NCI-H82 treated with DMSO at 0.1 percent for 48 hours (cell line): ENCODE measurements around the gene WNT3.

Source experiments
- DNase-seq: peaks from one replicate; lab custom pipeline; 2025; ENCODE audit not compliant: unreplicated experiment; lab: John Stamatoyannopoulos, UW

The WNT3 gene

GRCh38 chr17:46789610-46790009 lies 28.9 kb downstream of the WNT3 start:
- DNase-seq: no peak

DNA sequence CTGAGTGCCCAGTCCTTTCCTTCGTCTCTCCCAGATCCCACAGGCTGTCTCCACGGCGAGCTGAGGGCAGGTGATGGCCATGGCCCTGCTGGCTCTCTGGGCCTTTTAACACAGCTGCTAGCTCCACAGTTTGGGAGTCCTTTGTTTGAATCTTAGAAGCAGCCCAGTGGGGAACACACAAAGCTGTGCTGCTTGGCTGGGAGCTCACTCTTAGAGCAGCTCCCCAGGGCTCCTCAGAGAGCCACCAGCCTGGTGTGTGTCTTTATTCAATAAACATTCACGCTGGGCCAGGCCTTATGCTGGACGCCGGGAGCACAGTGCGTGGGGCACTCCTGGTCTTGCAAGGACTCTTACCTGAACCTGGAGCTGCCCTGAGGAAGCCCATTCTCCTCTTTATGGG lies 29.7 kb downstream of the WNT3 start:
- no peak for DNase-seq

GRCh38 chr17:46788300-46788699 lies 30.2 kb downstream of the WNT3 start:
- no peak for DNase-seq

- no peak for DNase-seq
Measured at GRCh38 chr17:46787478-46787877, 31.0 kb downstream of the WNT3 start.

- DNase-seq: no peak
Measured at GRCh38 chr17:46785696-46786095, 32.8 kb downstream of the WNT3 start.

DNA sequence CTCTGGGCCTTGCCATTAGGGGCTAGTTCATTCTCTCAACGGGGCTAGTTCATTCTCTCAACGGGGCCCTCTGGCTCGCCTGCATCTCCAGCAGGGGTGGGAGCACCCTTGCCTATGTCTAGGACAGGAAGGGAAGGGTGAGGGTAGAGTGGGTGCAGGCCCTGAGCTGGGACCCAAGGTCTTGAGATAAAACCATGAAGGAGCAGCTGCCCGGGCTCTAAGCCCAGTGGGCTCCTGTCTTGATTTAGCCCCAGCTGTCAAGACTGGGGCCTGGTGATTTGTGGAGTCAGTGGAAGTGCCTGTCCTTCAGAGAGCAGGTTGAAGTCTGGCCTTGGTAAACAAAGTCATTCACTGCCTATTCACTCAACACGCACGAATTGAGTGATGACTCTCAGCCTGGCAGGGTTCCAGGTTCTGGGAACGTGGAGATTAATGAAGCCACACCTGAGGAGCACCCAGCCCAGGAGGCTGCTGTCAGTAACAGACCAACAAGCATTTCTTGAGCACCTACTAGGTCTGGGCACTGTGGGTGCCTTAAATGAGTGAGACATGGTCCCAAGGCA lies 35.4 kb downstream of the WNT3 start:
- DNase-seq: no peak

DNA sequence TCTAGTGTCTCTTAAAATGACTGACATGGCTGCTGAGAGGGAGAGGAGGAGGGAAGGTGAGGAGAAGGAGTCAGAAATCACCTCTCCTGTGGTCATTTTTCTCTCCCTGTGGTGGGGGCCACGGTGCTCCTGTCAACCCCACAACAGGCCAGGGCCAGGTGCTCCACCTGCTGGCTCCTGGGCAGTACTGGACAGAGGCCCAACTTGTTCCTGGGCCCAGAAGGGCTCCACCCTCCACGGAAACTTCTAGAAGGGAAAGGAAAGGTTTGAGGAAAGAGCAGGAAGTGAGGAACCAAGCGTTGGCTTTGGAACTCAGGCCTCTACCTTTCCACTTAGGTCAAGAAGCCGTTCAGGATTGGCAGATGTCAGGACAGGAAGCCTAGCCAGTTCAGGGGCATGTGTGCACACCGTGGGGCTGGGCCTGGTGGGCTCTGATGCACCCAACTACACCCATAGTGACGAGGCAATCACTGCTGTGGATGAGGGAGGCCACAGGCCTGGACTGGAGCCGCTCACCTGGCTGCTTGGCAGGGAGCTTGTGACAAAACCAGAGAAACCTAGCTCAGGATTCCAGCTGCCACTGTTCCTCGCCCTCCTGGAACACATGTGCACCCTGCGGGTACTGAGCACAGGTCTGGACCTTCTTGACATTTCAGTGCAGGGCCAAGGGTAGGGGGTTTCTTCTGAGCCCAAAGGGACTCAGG lies 36.1 kb downstream of the WNT3 start:
- DNase-seq: no peak

GRCh38 chr17:46780003-46780373 lies 38.5 kb downstream of the WNT3 start:
- DNase-seq: no peak

DNA sequence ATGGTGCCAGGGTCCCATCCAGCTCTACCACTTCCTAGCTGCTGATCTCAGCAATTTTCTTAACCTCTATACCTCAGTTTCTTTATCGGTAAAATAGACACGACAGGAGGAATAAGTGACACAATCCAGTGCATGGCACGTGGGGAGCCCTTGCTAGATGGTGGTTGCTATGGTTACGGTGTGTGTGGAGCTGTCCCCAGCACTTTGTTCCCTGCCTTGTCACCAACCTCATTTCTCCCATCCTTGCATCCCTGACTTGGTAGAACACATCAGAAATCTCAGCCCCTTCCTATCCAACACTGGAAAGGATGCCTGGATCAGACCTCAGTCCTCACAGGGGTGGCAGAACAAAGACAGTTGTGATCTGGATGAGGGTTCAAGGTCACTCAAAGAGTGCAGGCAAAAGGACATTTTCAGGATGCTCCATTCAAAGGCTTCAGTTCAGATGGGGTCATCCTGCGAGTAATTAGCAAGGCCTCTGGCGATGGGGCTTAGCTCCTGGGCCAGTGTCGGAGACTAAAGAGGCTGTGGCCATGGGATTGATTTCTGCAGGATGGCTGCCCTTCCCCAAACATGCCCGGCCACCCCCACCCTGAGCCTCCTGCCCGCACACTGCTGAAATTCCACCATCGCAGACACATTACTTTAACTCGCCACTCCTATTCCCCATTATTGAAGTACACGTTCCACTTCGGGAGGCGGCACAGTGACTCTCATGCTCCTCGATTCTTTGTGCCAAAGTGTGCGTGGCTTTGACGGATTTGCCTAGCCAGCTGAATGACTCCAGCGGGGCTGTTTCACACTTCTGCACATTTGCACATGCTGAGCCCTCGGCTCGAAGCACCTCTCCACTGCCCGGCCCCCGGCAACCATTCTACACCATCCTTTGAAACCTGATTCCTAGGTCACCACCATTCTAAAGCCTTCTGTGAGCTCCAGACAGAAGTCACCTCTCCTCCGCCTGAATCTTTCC lies 40.3 kb downstream of the WNT3 start:
- no peak for DNase-seq

- DNase-seq: no peak
Measured at GRCh38 chr17:46776298-46777005, 42.0 kb downstream of the WNT3 start.

DNA sequence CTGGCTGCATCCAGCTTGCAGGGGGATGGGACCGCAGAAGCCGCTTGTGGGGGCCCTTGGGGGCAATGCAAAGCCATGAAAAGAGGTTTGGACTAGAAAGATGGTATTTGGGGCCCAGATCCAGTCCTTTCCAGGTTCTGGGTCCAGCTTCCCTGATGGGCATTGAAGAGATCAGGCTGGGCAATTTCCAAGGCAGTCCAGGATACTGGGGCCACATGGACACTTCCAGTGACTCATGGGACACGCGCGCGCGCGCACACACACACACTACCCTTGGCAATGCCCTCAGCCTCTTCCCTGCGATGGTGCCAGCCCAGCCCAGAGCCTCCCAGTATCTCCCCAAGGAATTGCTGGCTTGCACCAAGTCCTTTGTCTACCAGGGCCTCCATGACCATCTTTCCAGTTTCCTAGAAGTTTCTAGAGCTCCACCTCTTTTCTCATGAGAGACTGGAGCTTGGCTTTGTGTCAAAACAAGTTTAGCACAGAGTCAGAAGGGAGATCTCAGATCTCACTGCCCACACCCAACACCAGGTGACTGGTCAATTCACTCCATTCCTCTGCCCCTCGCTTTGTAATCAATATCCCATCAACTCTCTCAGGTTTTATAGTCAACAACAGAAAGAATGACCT lies 44.3 kb downstream of the WNT3 start:
- no peak for DNase-seq

GRCh38 chr17:46773676-46774075 lies 44.8 kb downstream of the WNT3 start:
- DNase-seq: no peak

- DNase-seq: no peak
Measured at GRCh38 chr17:46773221-46773605, 45.3 kb downstream of the WNT3 start.

GRCh38 chr17:46772475-46773220 lies 45.8 kb downstream of the WNT3 start:
- DNase-seq: no peak

- DNase-seq: peak; percentile 3
Measured at GRCh38 chr17:46771561-46772474, 46.7 kb downstream of the WNT3 start.

- no peak for DNase-seq
Measured at GRCh38 chr17:46770818-46771560, 47.5 kb downstream of the WNT3 start.

GRCh38 chr17:46770439-46770817 lies 48.1 kb downstream of the WNT3 start:
- DNase-seq: no peak
